ENCODE results near the gene TK2.
"Not testable (repeated sequence)": the region's sequence is repeated elsewhere in the genome, so short reads cannot be mapped to it uniquely, and the experiment has no call there.

Gene TK2
- 12.5 to 17.6 reads per million in 2 donors for total RNA-seq

- DNase-seq: peak; percentile 38
These were observed at the start of gene TK2 for GRCh38 chr16:66549284-66550131. Gene TK2, minus strand, starts transcription at chr16:66550122. Its CDS starts 61 bp downstream, at chr16:66550061.

GRCh38 chr16:66598111-66598510, 48.2 kb upstream of the TK2 start:
- no peak for DNase-seq

GRCh38 chr16:66596986-66597848, 47.3 kb upstream of the TK2 start:
- no peak for DNase-seq

- not testable (repeated sequence) for DNase-seq
These were observed 46.6 kb upstream of the TK2 start for GRCh38 chr16:66596559-66596958.

- no peak for DNase-seq
These were observed 44.8 kb upstream of the TK2 start for GRCh38 chr16:66594739-66595138.

GRCh38 chr16:66592814-66593213, 42.9 kb upstream of the TK2 start:
- no peak for DNase-seq

GRCh38 chr16:66592241-66592640, 42.3 kb upstream of the TK2 start:
- DNase-seq: no peak

GRCh38 chr16:66591018-66591417, 41.1 kb upstream of the TK2 start:
- DNase-seq: no peak

- no peak for DNase-seq
These were observed 40.4 kb upstream of the TK2 start for GRCh38 chr16:66590322-66590721.

GRCh38 chr16:66588981-66589713, 39.2 kb upstream of the TK2 start:
- DNase-seq: peak; percentile 36

GRCh38 chr16:66587881-66588600, 38.1 kb upstream of the TK2 start:
- no peak for DNase-seq

- no peak for DNase-seq
These were observed 35.7 kb upstream of the TK2 start for GRCh38 chr16:66585481-66586239.

GRCh38 chr16:66581246-66581952, 31.5 kb upstream of the TK2 start:
- DNase-seq: no peak

GRCh38 chr16:66580605-66581209, 30.8 kb upstream of the TK2 start:
- DNase-seq: no peak

- DNase-seq: no peak
These were observed 29.0 kb upstream of the TK2 start, which contains the start of gene CMTM2 for GRCh38 chr16:66578651-66579531. Gene CMTM2, plus strand, starts transcription at chr16:66579463. Its CDS starts 145 bp downstream, at chr16:66579608.

- DNase-seq: no peak
These were observed 26.4 kb upstream of the TK2 start for GRCh38 chr16:66576296-66576695.

- DNase-seq: no peak
These were observed 25.1 kb upstream of the TK2 start for GRCh38 chr16:66575060-66575459.

GRCh38 chr16:66574531-66574930, 24.6 kb upstream of the TK2 start:
- DNase-seq: no peak

GRCh38 chr16:66574081-66574480, 24.2 kb upstream of the TK2 start:
- DNase-seq: no peak

Measured in T-helper 9 cell (primary cell).